ENCODE results near the gene ABCA2.
"Not testable (repeated sequence)": the region's sequence is repeated elsewhere in the genome, so short reads cannot be mapped to it uniquely, and the experiment has no call there.

The ABCA2 gene

DNA sequence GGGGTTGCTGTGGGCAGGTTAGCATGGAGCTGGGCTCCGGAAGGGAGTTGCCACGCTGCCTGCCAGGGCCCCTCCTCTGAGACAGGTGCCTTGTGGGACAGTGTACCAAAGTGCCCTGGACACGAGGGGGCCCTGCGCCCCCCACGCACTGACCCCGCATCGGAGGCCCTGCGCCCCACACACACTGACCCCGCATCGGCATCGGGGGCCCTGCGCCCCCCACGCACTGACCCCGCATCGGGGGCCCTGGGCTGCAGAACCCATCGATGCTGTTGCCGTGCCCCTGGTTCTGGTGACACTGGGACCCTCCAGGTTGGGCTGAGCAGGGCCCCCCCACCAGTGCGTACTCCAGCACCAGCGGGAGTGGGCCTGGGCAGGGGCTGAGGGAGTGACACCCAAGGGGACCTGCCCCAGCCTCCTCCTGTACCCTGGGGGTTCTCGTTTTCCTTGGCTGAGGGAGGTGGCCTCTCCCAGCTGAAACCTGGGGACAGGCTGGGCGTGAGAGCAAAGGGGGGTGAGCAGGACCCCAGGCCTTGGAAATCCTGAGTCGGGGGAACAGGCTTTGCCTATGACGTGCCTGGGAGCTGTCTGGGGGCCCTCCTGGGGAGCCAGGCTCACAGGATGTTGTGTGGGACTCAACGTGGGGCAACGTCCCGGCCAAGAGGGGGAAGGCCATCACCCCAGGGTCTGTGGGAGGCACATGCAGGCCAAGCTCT, 35.4 kb upstream of the ABCA2 start:
- no peaks in the 10 kb centered on the region for H3K9me3 ChIP-seq (ENCODE audit: control insufficient read depth, insufficient read depth, low read length)
- H3K27me3 ChIP-seq (ENCODE audit: control insufficient read depth, insufficient read depth, low read length): no peaks in the 10 kb centered on the region
- H3K27ac ChIP-seq (ENCODE audit: low read length): no peak overlapping the region
- no peak for DNase-seq (ENCODE audit: low read depth, low spot score)
- no peak overlapping the region for H3K4me3 ChIP-seq (ENCODE audit: low read length)
- no CpG with 5 or more reads among the region's 26 CpGs for WGBS (ENCODE audit: insufficient coverage, insufficient read length)
- H3K36me3 ChIP-seq (ENCODE audit: control insufficient read depth, insufficient read depth, low read length): peaks cover 6% of the 10 kb centered on the region; the same call in 1 of the 2 replicates
- peaks cover 6% of the 10 kb centered on the region; the same call in 1 of the 2 replicates for H3K4me1 ChIP-seq (ENCODE audit: control insufficient read depth, insufficient read depth, low read length)

DNA sequence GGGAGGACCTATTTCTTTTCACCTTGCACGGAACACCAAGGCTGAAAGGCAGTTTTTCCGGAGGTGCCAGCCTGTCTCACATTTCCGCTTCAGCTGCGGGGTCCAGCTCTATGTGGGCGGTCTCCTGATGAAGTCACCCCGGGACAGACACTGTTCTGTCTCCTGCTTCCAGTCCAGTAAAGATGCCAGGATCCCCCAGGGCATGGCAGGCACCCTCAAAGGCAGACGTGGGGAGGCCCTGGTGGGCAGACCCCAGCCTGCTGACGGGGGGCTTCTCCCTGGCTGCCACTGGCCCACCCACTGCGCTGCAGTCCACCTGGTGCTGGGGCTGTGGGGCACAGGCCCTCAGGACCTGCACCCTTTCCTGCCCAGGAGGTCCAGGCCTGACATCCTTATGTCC, 34.8 kb upstream of the ABCA2 start:
- no CpG with 5 or more reads among the region's 9 CpGs for WGBS (ENCODE audit: insufficient coverage, insufficient read length)
- H3K27ac ChIP-seq (ENCODE audit: low read length): not testable (repeated sequence)

DNA sequence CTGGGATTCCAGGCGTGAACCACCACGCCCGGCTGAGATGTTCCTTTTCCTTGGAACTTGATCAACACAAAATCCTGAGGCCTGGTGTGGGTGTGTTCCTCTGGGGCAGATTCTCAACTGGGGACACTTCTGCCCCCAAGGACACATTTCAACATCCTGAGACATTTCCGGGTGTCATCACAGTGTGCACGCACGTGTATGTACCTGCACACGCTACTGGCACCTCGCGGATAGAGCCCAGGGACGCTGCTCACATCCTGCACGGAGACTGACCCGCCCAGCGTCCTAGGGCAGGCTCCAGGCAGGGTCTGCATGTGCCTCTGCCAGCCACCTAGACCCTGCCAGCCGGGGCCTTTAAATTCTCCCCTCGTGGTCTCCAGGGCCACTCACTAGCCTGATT, 34.3 kb upstream of the ABCA2 start:
- H3K27ac ChIP-seq (ENCODE audit: low read length): no peak overlapping the region
- WGBS (ENCODE audit: insufficient coverage, insufficient read length): no CpG with 5 or more reads among the region's 15 CpGs
- no peaks in the 10 kb centered on the region for H3K27me3 ChIP-seq (ENCODE audit: control insufficient read depth, insufficient read depth, low read length)
- H3K9me3 ChIP-seq (ENCODE audit: control insufficient read depth, insufficient read depth, low read length): no peaks in the 10 kb centered on the region
- peaks cover 6% of the 10 kb centered on the region; the same call in 1 of the 2 replicates for H3K36me3 ChIP-seq (ENCODE audit: control insufficient read depth, insufficient read depth, low read length)
- H3K4me3 ChIP-seq (ENCODE audit: low read length): no peak overlapping the region
- peaks cover 2% of the 10 kb centered on the region; the same call in 1 of the 2 replicates for H3K4me1 ChIP-seq (ENCODE audit: control insufficient read depth, insufficient read depth, low read length)
- DNase-seq (ENCODE audit: low read depth, low spot score): no peak

More for the DNA sequence above, 34.8 kb upstream of the ABCA2 start:
- not testable (repeated sequence) for H3K4me1 ChIP-seq (ENCODE audit: control insufficient read depth, insufficient read depth, low read length); H3K4me3 ChIP-seq (ENCODE audit: low read length); H3K36me3 ChIP-seq (ENCODE audit: control insufficient read depth, insufficient read depth, low read length); H3K27me3 ChIP-seq (ENCODE audit: control insufficient read depth, insufficient read depth, low read length); DNase-seq (ENCODE audit: low read depth, low spot score); H3K9me3 ChIP-seq (ENCODE audit: control insufficient read depth, insufficient read depth, low read length)

DNA sequence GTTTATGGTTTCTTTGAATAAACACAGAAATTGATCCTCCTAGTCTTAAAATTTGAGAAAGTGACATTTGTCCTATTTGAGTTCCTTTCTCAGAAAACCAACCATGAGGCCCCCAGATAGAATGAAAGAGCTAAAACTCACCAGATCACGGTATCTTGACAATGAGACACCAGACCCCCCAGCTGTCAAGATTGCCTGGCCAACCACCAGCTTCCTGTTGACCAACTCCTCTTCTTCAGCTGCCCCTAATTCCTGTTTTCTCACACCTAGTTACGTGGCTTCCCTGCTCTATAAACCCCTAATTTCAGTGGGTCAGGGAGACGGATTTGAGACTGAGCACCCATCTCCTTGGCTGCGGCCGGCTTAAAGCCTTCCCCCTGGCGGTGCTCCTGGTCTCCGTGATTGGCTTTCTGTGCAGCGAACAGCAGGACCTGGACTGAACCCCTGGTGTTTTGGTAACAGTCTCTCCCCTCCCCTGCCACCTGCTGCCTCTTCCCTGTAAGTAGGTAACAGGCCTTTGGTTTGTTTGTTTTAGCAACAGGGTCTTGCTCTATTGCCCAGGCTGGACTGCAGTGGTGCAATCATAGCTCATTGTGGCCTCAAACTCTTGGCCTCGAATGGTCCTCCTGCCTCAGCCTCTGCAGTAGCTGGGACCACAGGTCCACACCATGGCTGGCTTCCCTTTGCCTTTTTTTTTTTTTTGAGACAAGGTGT, 30.6 kb upstream of the ABCA2 start:
- WGBS (ENCODE audit: insufficient coverage, insufficient read length): no CpG with 5 or more reads among the region's 9 CpGs

DNA sequence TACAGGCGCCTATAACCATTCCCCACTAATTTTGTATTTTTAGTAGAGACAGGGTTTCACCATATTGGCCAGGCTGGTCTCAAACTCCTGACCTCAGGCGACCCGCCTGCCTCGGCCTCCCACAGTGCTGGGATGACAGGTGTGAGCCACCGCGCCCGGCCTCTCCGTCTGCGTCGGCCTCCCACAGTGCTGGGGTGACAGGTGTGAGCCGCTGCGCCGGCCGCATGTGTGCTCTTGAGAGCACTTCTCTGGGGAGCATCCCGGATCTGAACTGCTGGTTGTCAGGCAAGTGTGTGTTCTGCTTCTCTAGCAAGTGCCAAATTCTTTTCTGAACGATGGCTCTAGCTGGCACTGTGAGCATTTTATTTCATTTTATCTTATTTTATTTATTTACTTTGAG, 29.5 kb upstream of the ABCA2 start:
- WGBS (ENCODE audit: insufficient coverage, insufficient read length): no CpG with 5 or more reads among the region's 16 CpGs
- H3K27me3 ChIP-seq (ENCODE audit: control insufficient read depth, insufficient read depth, low read length): no peaks in the 10 kb centered on the region; the same call in 1 of the 2 replicates
- no peak overlapping the region for H3K27ac ChIP-seq (ENCODE audit: low read length)
- no peaks in the 10 kb centered on the region for H3K36me3 ChIP-seq (ENCODE audit: control insufficient read depth, insufficient read depth, low read length)
- no peak for DNase-seq (ENCODE audit: low read depth, low spot score)
- no peaks in the 10 kb centered on the region for H3K9me3 ChIP-seq (ENCODE audit: control insufficient read depth, insufficient read depth, low read length)
- H3K4me3 ChIP-seq (ENCODE audit: low read length): no peak overlapping the region
- peaks cover 2% of the 10 kb centered on the region; the same call in 1 of the 2 replicates for H3K4me1 ChIP-seq (ENCODE audit: control insufficient read depth, insufficient read depth, low read length)

More for the DNA sequence above, 30.6 kb upstream of the ABCA2 start:
- Histone ChIP-seq H3K36me3 (ENCODE audit: control insufficient read depth, insufficient read depth, low read length) (no peaks in the 10 kb centered on the region), H3K4me3 (ENCODE audit: low read length) (no peak overlapping the region), H3K9me3 (ENCODE audit: control insufficient read depth, insufficient read depth, low read length) (no peaks in the 10 kb centered on the region), H3K4me1 (ENCODE audit: control insufficient read depth, insufficient read depth, low read length) (peaks cover 2% of the 10 kb centered on the region; the same call in 1 of the 2 replicates), H3K27ac (ENCODE audit: low read length) (no peak overlapping the region), H3K27me3 (ENCODE audit: control insufficient read depth, insufficient read depth, low read length) (no peaks in the 10 kb centered on the region; the same call in 1 of the 2 replicates)
- DNase-seq (ENCODE audit: low read depth, low spot score): no peak

DNA sequence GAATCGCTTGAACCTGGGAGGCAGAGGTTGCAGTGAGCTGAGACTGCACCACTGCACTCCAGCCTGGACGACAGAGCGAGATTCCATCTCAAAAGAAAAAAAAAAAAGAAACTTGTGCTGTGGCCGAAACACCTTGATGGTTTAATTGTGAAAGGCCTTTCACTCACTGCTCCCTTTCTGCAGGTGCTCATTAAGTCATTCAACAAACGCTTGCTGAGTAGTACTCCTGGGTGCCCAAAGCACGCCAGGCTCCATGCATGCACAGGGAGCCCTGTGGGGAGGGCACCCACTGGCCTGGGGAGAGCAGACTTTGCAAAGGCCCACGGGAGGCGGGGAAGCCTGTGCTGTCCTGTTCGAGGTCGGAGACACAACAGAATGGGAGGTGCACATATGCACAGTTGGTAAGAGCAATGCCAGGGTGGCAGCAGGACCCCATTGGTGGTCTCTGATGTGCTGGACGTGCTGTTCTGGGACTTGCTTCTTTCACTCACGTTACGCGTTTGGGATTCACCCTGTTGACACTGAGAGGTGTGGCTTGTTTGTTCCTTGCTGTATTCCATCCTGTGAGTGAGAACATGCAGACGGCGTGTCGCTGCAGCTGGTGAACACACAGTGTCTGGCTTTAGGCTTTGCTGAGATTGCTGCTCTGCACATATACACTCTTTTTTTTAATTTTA, 28.8 kb upstream of the ABCA2 start:
- WGBS (ENCODE audit: insufficient coverage, insufficient read length): no CpG with 5 or more reads among the region's 17 CpGs
- no peaks in the 10 kb centered on the region for H3K36me3 ChIP-seq (ENCODE audit: control insufficient read depth, insufficient read depth, low read length)
- H3K27me3 ChIP-seq (ENCODE audit: control insufficient read depth, insufficient read depth, low read length): no peaks in the 10 kb centered on the region; the same call in 1 of the 2 replicates
- no peak overlapping the region for H3K27ac ChIP-seq (ENCODE audit: low read length)
- peaks cover 2% of the 10 kb centered on the region; the same call in 1 of the 2 replicates for H3K4me1 ChIP-seq (ENCODE audit: control insufficient read depth, insufficient read depth, low read length)
- H3K4me3 ChIP-seq (ENCODE audit: low read length): no peak overlapping the region
- H3K9me3 ChIP-seq (ENCODE audit: control insufficient read depth, insufficient read depth, low read length): no peaks in the 10 kb centered on the region
- no peak for DNase-seq (ENCODE audit: low read depth, low spot score)

DNA sequence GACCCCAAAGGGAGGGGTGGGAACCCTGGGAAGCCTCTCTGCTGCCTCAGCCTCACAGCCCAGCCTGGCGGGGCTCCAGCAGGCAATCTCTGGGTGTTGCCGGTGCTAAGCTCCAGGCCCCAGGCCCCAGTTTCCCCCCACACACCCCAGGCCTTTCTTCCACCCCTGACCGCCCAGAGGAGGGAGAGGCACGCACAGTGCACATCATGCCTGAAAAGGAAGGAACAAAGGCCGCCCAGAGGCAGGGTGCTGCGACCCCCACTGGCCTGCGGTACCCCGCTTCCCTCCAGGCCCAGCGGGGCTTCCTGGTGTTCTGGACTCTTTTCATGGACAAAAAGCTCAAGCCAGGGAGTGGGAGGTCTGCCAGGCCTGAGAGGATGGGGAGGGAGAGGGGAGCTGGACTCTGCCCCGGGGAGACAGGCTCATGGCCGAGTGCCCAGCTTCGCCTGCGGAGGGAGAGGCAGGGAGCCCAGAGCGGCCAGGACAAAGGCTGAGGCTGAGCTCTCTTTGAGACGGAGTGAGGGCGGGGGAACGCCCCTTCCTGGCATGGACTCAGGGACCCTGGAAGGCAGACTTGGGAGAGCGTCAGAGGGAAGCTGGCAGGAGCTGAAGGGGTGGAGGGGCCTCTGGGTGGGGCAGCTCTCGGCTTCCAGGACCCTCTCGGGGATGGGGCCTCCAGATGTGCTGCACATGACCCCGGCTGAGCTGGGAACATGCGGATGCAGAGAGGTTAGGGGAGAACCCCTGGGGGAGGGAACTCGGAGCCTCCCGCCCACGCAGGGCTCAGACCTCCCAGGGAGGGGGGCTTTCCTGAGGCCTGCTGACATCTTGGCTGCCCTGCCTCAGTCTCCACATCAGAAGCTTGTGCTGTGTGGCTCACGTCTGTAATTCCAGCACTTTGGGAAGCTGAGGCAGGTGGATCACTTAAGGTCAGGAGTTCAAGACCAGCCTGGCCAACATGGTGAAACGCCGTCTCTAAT, 27.6 kb upstream of the ABCA2 start:
- H3K27me3 ChIP-seq (ENCODE audit: control insufficient read depth, insufficient read depth, low read length): no peaks in the 10 kb centered on the region; the same call in 1 of the 2 replicates
- no CpG with 5 or more reads among the region's 28 CpGs for WGBS (ENCODE audit: insufficient coverage, insufficient read length)
- no peak overlapping the region for H3K27ac ChIP-seq (ENCODE audit: low read length)
- DNase-seq (ENCODE audit: low read depth, low spot score): no peak
- H3K9me3 ChIP-seq (ENCODE audit: control insufficient read depth, insufficient read depth, low read length): no peaks in the 10 kb centered on the region
- H3K4me3 ChIP-seq (ENCODE audit: low read length): no peak overlapping the region
- peaks cover 2% of the 10 kb centered on the region; the same call in 1 of the 2 replicates for H3K4me1 ChIP-seq (ENCODE audit: control insufficient read depth, insufficient read depth, low read length)
- H3K36me3 ChIP-seq (ENCODE audit: control insufficient read depth, insufficient read depth, low read length): no peaks in the 10 kb centered on the region

DNA sequence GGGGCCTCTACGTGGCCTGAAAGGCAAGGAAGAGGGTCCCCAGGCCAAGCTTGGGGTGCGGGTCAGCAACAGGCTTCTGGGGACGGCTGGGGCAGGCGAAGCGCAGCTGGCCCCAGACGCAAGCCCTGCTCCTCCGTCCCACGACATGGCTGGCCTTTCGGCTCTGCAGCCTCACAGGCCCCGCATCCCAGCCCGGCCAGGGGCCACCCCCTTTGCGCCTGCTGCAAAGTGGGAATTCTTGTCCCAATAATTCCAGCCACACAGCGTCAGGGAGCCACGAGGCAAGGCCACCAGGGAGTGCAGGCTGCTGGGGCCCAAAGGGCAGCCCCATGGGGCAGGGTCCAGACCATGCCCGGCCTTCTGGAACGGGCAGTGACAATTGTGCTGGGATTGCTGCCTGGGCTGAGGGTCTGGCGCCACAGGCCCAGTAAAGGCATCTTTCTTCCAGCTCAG, 26.9 kb upstream of the ABCA2 start:
- no peaks in the 10 kb centered on the region for H3K9me3 ChIP-seq (ENCODE audit: control insufficient read depth, insufficient read depth, low read length)
- WGBS (ENCODE audit: insufficient coverage, insufficient read length): no CpG with 5 or more reads among the region's 17 CpGs
- H3K4me3 ChIP-seq (ENCODE audit: low read length): no peak overlapping the region
- no peak for DNase-seq (ENCODE audit: low read depth, low spot score)
- H3K36me3 ChIP-seq (ENCODE audit: control insufficient read depth, insufficient read depth, low read length): no peaks in the 10 kb centered on the region
- H3K27ac ChIP-seq (ENCODE audit: low read length): no peak overlapping the region
- H3K27me3 ChIP-seq (ENCODE audit: control insufficient read depth, insufficient read depth, low read length): peaks cover under 1% of the 10 kb centered on the region; the same call in 1 of the 2 replicates
- H3K4me1 ChIP-seq (ENCODE audit: control insufficient read depth, insufficient read depth, low read length): peaks cover 2% of the 10 kb centered on the region; the same call in 1 of the 2 replicates

DNA sequence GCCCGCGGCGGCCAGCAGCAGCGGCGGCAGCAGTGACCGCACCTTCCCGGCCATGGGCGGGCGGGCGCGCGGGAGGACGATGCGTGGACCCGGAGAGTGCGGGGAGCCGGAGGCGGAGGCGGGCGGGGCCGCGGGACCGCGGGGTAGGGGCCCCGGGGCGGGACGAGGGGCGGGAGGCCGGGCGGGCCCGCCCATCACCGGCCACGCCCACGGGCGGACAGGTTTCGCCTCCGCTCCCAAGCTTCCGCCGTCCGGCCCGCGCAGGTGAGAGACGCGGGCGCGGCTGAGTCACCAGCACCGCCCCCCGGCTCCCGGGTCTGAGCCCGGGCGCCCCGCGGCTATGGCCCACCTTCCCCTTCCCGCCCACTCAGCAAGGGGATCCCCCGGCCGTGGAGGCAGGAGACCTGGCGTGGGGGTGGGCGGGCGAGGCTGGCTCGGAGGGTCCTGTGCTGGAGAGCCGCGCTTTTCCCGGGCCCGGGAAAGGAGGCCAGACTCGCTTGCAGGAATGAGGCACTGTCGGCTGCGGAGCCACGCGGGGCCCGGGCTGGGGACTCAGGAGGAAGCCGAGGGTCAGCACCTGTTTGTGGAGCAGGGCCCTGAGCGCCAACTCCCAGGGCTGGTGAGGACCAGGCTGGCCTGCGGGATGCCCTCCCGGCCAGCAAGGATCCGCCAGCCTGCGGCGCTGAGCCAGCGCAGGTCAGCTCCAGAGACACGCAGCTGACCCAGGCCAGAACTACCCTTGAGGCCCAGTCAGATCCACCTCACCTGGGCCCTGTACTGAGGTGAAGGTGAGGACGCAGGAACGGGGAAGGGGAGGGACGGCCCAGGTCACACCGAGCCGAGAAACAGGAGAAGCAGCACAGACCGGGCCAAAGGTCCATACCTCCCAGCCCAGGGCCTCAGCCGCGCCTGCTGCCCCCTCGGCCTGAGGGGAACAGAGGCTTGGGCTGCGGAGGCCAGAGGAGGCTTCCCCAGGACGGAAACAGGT, 26.2 kb upstream of the ABCA2 start, which contains the start of gene ENTPD2:
Gene ENTPD2, minus strand, starts transcription at position 118 of the 988 bp plus-strand sequence. Its CDS starts 64 bp downstream, at position 54.
- Histone ChIP-seq H3K27ac (ENCODE audit: low read length) (no peak within 1 kb of the TSS), H3K4me3 (ENCODE audit: low read length) (peak within 1 kb of the TSS; percentile 61; the same call in 1 of the 2 replicates), H3K36me3 (ENCODE audit: control insufficient read depth, insufficient read depth, low read length) (no peaks in the 10 kb centered on the region), H3K9me3 (ENCODE audit: control insufficient read depth, insufficient read depth, low read length) (no peaks in the 10 kb centered on the region), H3K4me1 (ENCODE audit: control insufficient read depth, insufficient read depth, low read length) (peaks cover 3% of the 10 kb centered on the region; the same call in 1 of the 2 replicates), H3K27me3 (ENCODE audit: control insufficient read depth, insufficient read depth, low read length) (peaks cover 6% of the 10 kb centered on the region; the same call in 1 of the 2 replicates)
- DNase-seq (ENCODE audit: low read depth, low spot score): no peak
- WGBS (ENCODE audit: insufficient coverage, insufficient read length): no CpG with 5 or more reads among the region's 90 CpGs

All from iPS DF 6.9 (cell line).